RWPE2 (cell line): ENCODE data around the gene FRMD6.
A peak's percentile ranks its signal among the peaks of the same experiment; 100 is the strongest.

Experiments used
- ATAC-seq: fragments of 200-7000 bp; cut with Tn5 transposase; 3 replicates; pipeline ENCODE4 v1.9.1; 2021; ENCODE audit warnings: low read depth
- DNase-seq: peaks from one replicate; pipeline ENCODE4 v3.0.0-alpha.2; 2020; ENCODE audit warnings: low spot score
- H3K27ac ChIP-seq: fragments of 450-650 bp; 2 replicates; pipeline ENCODE4 v1.5.1; 2017; ENCODE audit warnings: mild to moderate bottlenecking; ENCODE audit not compliant: poor library complexity, severe bottlenecking
- H3K27me3 ChIP-seq: fragments of 250-450 bp; sonication (Bioruptor Pico); 2 replicates; pipeline ENCODE4 v1.5.1; 2021; ENCODE audit warnings: mild to moderate bottlenecking, moderate library complexity; ENCODE audit not compliant: insufficient read depth, poor library complexity, severe bottlenecking
- H3K36me3 ChIP-seq: fragments of 250-450 bp; sonication (Bioruptor Pico); 2 replicates; pipeline ENCODE4 v1.5.1; 2020; ENCODE audit warnings: low read depth, mild to moderate bottlenecking, moderate library complexity
- H3K4me1 ChIP-seq: fragments of 250-450 bp; sonication (Bioruptor Pico); 2 replicates; pipeline ENCODE4 v1.5.1; 2021; ENCODE audit warnings: mild to moderate bottlenecking, moderate library complexity; ENCODE audit not compliant: insufficient read depth, poor library complexity, severe bottlenecking
- H3K4me3 ChIP-seq: fragments of 250-450 bp; sonication (Bioruptor Pico); 2 replicates; pipeline ENCODE4 v1.5.1; 2021; ENCODE audit warnings: mild to moderate bottlenecking, moderate library complexity; ENCODE audit not compliant: severe bottlenecking
- H3K9me3 ChIP-seq: fragments of 250-450 bp; sonication (Bioruptor Pico); 2 replicates; pipeline ENCODE4 v1.5.1; 2021; ENCODE audit warnings: mild to moderate bottlenecking, moderate library complexity; ENCODE audit not compliant: severe bottlenecking
- TF ChIP-seq, protein P1 (sequence below): fragments of 450-650 bp; IDR thresholded peaks from one replicate; pipeline ENCODE4 v1.5.1; 2017; ENCODE audit warnings: mild to moderate bottlenecking, moderate library complexity; ENCODE audit not compliant: poor library complexity, severe bottlenecking

Gene FRMD6

GRCh38 chr14:51716610-51717009 is 64.9 kb downstream of the FRMD6 start:
- H3K9me3 ChIP-seq = no peaks in the 10 kb centered on the region
- peak overlapping the region; percentile 6 for H3K27ac ChIP-seq
- peaks cover 98% of the 10 kb centered on the region for H3K36me3 ChIP-seq
- H3K4me1 ChIP-seq = no peaks in the 10 kb centered on the region
- TF ChIP-seq, protein P1, sequence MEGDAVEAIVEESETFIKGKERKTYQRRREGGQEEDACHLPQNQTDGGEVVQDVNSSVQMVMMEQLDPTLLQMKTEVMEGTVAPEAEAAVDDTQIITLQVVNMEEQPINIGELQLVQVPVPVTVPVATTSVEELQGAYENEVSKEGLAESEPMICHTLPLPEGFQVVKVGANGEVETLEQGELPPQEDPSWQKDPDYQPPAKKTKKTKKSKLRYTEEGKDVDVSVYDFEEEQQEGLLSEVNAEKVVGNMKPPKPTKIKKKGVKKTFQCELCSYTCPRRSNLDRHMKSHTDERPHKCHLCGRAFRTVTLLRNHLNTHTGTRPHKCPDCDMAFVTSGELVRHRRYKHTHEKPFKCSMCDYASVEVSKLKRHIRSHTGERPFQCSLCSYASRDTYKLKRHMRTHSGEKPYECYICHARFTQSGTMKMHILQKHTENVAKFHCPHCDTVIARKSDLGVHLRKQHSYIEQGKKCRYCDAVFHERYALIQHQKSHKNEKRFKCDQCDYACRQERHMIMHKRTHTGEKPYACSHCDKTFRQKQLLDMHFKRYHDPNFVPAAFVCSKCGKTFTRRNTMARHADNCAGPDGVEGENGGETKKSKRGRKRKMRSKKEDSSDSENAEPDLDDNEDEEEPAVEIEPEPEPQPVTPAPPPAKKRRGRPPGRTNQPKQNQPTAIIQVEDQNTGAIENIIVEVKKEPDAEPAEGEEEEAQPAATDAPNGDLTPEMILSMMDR = no peak
- H3K27me3 ChIP-seq = no peaks in the 10 kb centered on the region
- ATAC-seq = peak; percentile 66
- no peak overlapping the region for H3K4me3 ChIP-seq
- no peak for DNase-seq

DNA sequence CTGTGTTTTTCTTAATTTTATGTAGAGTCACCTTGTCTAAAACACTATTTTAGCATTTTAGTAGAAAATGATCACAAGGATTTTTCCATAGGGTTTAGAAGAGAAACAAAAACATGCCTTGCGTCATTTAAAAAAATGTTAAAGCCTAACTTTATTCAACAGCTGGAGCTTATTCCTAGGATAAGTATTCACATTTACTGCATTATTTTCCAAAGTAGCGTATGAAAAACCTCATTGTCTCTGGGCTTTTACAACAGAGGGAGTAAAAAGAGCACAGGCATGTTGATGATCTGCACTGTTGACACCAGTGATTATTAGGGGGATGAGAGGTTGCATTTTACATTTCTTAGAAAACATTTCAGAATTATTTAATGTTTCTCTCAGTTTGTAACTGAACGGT is 66.1 kb downstream of the FRMD6 start:
- Histone ChIP-seq H3K27me3 (no peaks in the 10 kb centered on the region), H3K36me3 (peaks cover 98% of the 10 kb centered on the region), H3K9me3 (no peaks in the 10 kb centered on the region), H3K4me3 (no peak overlapping the region), H3K4me1 (no peaks in the 10 kb centered on the region), H3K27ac (no peak overlapping the region)
- TF ChIP-seq, protein P1 = no peak
- no peak for ATAC-seq
- DNase-seq = no peak

GRCh38 chr14:51719955-51720354 is 68.2 kb downstream of the FRMD6 start:
- peaks cover 98% of the 10 kb centered on the region for H3K36me3 ChIP-seq

DNA sequence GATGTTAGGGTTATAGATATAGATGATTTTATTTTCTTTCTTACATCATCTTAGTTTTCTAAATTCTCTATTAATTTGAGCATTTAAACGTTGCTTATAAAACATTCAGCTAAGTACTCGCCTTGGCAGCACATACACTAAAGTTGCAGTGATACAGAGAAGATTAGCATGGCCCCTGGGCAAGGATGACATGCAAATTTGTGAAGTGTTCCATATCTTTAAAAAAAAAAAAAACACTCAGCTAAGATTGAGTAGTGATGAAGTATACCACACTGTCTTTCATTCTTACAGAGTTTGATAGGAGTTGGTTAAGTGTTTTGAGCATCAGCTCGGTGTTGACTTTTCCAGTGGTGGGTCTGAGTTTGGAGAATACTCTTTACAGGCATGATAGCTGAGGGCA is 72.3 kb downstream of the FRMD6 start:
- Histone ChIP-seq H3K4me3 (no peak overlapping the region), H3K4me1 (no peaks in the 10 kb centered on the region), H3K27me3 (no peaks in the 10 kb centered on the region), H3K36me3 (peaks cover 98% of the 10 kb centered on the region), H3K27ac (no peak overlapping the region), H3K9me3 (no peaks in the 10 kb centered on the region)
- TF ChIP-seq, protein P1 = no peak
- ATAC-seq (no peak), DNase-seq (no peak)

More at GRCh38 chr14:51719955-51720354, 68.2 kb downstream of the FRMD6 start:
- TF ChIP-seq, protein P1 = no peak
- Histone ChIP-seq H3K4me1 (no peaks in the 10 kb centered on the region), H3K27me3 (no peaks in the 10 kb centered on the region), H3K9me3 (no peaks in the 10 kb centered on the region), H3K27ac (no peak overlapping the region), H3K4me3 (no peak overlapping the region)
- DNase-seq (no peak), ATAC-seq (no peak)

DNA sequence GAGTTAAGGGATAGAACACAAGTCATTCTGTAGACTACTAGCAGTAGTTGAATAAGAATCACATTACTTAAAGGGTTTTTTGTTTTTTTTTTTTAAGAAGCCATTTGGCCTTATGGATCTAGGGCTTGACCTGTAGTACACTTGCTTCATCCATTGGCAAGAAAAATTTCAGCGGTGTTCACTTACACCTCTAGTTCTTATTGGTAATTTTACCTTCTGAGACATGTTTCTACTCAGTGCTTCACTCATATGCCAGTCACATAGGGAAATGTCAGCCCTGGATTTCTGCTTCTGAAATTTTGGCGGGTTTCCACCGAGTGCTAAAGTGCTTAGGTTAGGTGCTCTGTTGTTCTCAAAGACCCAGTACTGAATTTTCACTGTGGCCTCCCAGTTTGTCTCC is 72.9 kb downstream of the FRMD6 start:
- Histone ChIP-seq H3K36me3 (peaks cover 98% of the 10 kb centered on the region), H3K27me3 (no peaks in the 10 kb centered on the region), H3K4me1 (no peaks in the 10 kb centered on the region), H3K9me3 (no peaks in the 10 kb centered on the region), H3K4me3 (no peak overlapping the region), H3K27ac (no peak overlapping the region)
- DNase-seq (no peak), ATAC-seq (no peak)
- TF ChIP-seq, protein P1 = no peak
